HG02642 (cell line): Measurements from ENCODE around the gene ZNF195.
"Not testable (repeated sequence)": the region's sequence is repeated elsewhere in the genome, so short reads cannot be mapped to it uniquely, and the experiment has no call there.

ENCODE experiments used
- ATAC-seq: cut with Tn5 transposase; IDR thresholded peaks from one replicate; pipeline ENCODE4 v1.9.1; 2021; ENCODE audit warnings: mild to moderate bottlenecking; ENCODE audit not compliant: unreplicated experiment, poor library complexity

The ZNF195 gene

GRCh38 chr11:3357994-3358676 is 20.8 kb downstream of the ZNF195 start:
- ATAC-seq: no peak

DNA sequence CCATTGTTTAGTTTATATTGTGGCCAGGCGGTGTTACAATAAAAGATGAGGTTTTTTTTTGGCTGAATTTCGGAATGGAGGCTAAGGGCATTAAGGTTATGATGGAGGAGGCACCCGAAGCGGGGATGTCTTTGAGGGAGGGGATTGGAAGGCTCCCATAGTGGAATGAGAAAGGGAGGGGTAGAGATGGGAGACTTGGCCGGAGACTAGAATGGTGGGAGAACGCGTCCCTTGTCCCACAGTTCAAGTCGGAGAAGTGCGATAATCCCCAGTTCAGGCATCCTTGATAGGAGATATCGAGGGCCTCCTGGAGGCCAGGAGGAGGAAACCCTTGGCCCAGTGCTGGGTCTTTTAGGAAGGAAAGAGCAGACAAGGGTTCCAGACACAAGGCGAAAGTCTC is 21.6 kb downstream of the ZNF195 start:
- ATAC-seq: no peak

DNA sequence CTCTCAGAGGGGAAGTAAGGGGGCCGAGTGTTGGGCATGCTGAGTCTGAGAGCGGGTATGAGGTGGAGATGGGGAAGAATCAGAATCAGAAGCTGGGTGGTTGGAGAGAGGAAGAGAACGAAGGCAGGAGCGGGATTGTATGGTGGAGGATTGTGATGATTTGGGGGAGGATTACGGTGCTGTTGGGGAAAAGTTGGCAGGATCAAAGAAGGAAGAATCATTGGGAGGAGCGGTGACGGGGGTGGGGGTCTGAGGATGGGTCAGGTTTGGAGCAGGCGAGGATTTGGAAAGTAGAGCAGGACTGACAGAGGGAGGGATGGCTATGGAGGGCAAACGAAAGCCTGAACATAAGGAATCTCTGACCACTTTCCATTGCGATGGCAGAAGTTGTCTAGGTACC is 22.1 kb downstream of the ZNF195 start:
- no peak for ATAC-seq

DNA sequence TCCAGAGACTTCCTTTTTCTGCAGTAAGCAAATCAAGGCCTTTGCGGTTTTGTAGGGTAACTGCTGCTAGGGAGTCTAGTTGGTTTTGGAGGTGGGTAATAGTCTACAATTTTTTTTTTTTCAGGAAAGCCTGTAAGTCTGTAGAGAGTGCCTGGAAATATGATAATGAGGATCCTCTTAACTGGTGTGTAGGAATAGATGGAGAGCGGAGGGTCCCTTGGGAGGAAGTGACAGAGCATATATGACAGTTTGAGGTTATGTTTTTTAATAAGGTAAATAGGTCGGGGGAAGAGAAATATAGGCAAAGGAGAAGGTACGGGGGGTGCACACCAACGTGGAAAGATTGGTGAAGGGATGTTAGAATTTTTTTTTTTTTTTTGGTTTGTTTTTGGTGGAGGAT is 25.9 kb downstream of the ZNF195 start:
- ATAC-seq: no peak

DNA sequence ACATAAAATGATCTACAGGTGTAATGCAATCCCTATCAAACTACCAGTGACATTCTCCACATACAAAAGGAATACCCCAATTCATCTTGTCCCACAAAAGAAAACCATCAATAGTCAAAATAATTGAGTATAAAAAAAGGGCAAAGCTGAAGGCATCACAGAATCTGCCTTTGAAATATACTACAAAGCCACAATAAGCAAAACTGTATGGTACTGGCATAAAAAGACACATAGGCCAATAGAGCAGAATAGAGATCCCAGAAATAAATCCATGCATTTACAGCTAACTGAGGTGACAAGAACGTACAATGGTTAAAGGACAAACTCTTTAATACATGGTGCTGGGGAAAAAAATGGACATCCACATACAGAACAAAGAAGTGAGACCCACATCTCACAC is 31.8 kb downstream of the ZNF195 start:
- no peak for ATAC-seq

DNA sequence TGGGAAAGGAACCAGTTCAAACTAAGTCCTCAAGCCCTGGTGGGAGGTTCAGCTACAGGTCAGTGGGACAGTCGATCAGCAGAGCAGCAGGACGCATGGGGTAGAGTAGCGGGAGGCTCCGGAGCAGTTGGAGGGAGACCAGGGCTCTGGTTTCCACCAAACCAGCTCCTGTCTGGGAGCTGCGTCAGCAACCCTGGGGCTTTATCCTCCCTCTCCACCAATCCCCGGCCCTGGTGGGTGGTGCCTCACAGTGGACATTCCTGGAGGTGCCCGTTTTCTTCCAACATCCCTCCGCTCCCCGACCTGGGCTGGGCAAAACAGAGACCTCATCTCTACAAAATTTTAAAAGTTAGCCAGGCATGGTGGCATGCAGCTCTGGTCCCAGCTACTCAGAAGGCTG is 32.4 kb downstream of the ZNF195 start:
- ATAC-seq: no peak

- no peak for ATAC-seq
Observed at GRCh38 chr11:3345736-3346135, 33.2 kb downstream of the ZNF195 start.

- no peak for ATAC-seq
Observed at GRCh38 chr11:3344327-3345174, 34.4 kb downstream of the ZNF195 start.

DNA sequence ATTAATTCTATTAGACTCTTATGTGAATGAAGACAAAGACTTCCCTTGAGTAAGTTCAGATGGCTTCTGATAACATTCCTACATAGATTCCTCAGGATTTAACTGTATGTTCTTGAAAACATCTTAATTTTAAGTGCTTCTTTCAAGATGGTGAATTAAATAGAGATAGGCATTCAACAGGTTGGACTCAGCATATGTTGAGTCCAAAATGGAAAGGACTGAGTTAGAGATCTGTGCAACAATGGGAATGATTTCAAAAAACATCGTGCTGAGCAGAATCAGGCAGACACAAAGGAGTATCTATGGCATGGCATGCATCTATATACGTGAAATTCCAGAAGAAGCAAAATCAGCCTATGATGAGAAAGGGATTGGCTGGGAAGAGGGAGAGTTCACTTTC is 36.2 kb downstream of the ZNF195 start:
- ATAC-seq: no peak

DNA sequence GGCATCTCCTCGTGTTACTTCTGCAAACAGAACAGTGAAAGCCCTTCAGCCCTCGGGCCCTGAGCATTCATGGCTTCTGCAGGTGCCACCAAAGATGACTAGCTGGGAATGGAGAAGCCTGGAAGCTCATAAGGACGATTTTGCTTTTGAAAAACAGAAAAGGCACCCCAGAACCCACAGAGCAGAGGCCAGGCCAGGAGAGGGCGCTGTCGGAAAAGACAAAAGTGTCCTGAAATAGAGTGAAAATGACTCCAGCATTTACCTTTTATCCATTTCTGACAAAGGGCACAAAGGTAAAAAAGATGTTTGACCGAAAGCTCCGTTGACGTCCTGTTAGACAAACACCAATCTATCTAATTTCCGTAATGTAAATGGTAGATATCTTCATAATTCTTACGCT is 37.6 kb downstream of the ZNF195 start:
- no peak for ATAC-seq

DNA sequence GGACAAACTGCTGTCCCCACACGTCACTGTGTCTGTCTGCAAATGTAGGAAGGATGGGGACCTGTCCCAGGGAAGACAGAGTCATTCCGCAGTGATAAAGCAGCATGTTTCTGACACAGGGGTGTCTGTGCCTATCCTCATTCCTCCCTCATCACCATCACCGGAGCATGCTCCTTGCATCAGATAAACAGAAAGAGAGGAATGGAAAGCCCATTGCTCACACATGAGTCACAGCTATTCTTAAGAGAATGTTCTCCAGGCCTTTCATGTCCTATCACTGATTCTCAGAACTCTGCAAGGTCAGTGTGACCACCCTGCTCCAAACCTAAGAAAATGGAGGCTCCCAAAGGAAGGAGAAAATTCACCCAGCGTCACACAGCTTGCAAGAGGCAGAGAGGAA is 38.9 kb downstream of the ZNF195 start:
- ATAC-seq: no peak

GRCh38 chr11:3339340-3339624 is 39.7 kb downstream of the ZNF195 start:
- ATAC-seq: no peak

- no peak for ATAC-seq
Observed at GRCh38 chr11:3338569-3339339, 40.2 kb downstream of the ZNF195 start.

- ATAC-seq: not testable (repeated sequence)
Observed at GRCh38 chr11:3336420-3336819, 42.5 kb downstream of the ZNF195 start.

DNA sequence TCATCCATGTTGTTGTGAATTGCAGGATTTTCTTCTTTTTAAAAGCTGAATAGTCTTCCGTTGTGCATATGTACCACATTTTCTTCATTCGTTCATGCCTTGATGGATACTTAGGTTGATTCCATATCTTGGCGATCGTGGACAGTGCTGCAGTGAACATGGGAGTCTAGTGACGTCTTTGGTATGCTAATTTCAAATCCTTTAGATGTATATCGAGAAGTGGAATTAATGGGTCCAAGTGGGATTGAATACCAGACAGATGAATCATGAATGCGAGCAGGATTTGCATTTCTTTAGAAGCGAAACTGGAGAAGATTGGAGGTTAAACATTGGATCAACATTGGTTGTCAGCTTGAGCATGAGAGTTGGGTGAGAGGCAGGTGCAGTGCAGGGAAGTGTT is 45.8 kb downstream of the ZNF195 start:
- ATAC-seq: not testable (repeated sequence)

DNA sequence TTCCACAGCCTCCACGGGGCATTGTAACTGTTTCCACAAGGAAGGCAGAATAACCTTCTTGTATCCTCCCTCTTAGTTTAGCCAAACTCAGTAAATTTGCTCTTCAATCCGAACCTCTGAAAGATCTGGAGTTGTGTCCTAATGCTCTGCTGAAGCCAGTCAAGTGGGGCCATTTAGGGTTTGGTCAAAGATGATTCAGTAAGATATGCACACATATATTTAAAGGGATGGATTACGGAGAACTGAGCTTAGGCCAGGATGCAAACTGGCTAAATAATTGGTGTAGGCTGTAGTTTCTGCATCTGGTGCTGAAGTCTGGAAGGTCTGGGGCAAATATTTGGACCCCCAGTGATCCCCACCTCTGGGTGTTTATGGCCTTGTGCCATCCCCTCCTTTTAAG is 47.9 kb downstream of the ZNF195 start:
- ATAC-seq: not testable (repeated sequence)

GRCh38 chr11:3330064-3330463 is 48.9 kb downstream of the ZNF195 start:
- not testable (repeated sequence) for ATAC-seq

DNA sequence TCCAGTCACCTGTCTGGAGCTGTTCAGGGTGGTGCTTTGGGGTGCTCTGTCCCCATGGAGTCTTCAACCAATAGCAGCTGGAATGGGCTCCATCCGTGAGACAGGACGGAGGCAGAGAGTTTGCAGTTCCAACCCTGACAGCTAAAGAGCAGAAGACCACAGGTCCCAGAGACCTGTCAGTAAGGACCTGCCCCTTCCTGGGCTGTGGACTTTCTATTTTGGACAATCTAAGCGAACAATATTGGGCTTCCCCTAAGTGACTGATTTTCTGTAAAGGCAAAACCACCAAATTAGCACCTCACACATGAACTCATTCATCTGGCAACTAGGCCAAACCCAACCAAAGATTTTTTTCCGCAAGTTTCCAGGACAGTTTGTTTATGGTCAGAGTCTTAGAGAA is 50.4 kb downstream of the ZNF195 start:
- ATAC-seq: not testable (repeated sequence)

DNA sequence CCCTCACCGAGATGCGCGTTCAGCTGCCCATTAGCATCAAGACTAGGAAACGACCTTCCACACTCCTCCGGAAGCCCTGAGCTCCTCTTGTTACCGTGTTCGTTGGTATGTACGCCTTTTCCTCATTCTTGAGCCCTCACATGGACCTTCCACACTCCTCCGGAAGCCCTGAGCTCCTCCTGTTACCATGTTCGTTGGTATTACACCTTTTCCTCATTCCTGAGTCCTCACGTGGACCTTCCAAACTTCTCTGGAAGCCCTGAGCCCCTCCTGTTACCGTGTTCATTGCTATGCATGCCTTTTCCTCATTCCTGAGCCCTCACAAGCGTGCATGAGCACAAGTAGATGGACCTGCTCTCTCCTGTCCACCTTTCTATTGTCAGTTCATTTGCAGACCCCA is 52.5 kb downstream of the ZNF195 start:
- ATAC-seq: not testable (repeated sequence)

DNA sequence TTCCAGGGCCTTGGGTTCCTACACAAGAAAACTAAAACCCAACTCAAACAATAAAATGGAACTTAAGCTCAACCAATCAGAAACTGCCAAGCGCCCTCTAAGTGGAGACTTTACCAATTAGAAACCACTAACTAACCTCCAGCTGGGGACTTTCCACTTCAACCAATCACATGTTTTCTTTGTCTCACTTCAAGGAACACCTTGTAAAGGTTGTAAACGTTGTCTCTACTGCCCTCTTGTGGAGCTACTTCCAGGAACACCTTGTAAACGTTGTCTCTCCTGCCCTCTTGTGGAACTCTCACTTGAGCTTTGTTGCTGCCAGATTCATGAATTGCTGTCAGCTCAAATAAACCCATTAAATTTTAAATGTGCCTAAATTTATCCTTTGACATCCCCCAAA is 54.2 kb downstream of the ZNF195 start:
- not testable (repeated sequence) for ATAC-seq
